Panc1 (cell line): ENCODE results near the gene TAC4. TPM values are rescaled to one million over a fixed set of nuclear protein-coding genes. Genes with fewer than 3 reads are reported as not detected.

Source experiments
- ATAC-seq: fragments of 200-7000 bp; cut with Tn5 transposase; 2 replicates; pipeline ENCODE4 v1.9.1; 2020; ENCODE audit warnings: mild to moderate bottlenecking, moderate library complexity
- BruUV-seq: library from RNA; stranded (reverse); fragments of 400-500 nt; replicated peaks from 2 replicates; lab custom pipeline; 2021; lab: Mats Ljungman, UMichigan
- CTCF ChIA-PET: fragments of 300-600 bp; sonication (Branson Sonifier 250); formaldehyde crosslinking; loops from one replicate; lab custom pipeline; 2022; ENCODE audit warnings: antibody characterized with exemption; lab: Charles Lee
- POLR2A ChIA-PET: fragments of 300-600 bp; sonication (Branson Sonifier 250); formaldehyde crosslinking; loops from one replicate; lab custom pipeline; 2022; ENCODE audit warnings: antibody characterized with exemption; lab: Charles Lee
- DNase-seq: peaks from one replicate; pipeline ENCODE4 v3.0.0-alpha.2; 2010; ENCODE audit warnings: low read depth, low spot score
- H3K27ac ChIP-seq: 2 replicates; pipeline ENCODE4 v1.5.1; 2011; ENCODE audit warnings: mild to moderate bottlenecking, low read length, inconsistent platforms
- H3K27me3 ChIP-seq: fragments of 200-500 bp; sonication (Bioruptor generic); 2 replicates; pipeline ENCODE4 v1.6.0; 2014; ENCODE audit warnings: low read length, inconsistent platforms; ENCODE audit not compliant: control insufficient read depth, insufficient read depth
- H3K36me3 ChIP-seq: fragments of 200-500 bp; sonication (Bioruptor generic); 2 replicates; pipeline ENCODE4 v1.5.1; 2014; ENCODE audit warnings: inconsistent platforms, mild to moderate bottlenecking, low read length, moderate library complexity; ENCODE audit not compliant: control insufficient read depth, insufficient read depth
- H3K4me1 ChIP-seq: 2 replicates; pipeline ENCODE4 v1.5.1; 2011; ENCODE audit warnings: inconsistent platforms, mild to moderate bottlenecking, low read length, moderate library complexity; ENCODE audit not compliant: control insufficient read depth, insufficient read depth
- H3K4me3 ChIP-seq, 2 experiments: 2 replicates each; pipeline ENCODE4 v1.5.1; 2011 to 2012; ENCODE audit warnings: low read depth in 2 of 2, low read length in 2 of 2, mild to moderate bottlenecking in 2 of 2, inconsistent platforms in 1 of 2, moderate library complexity in 1 of 2
- H3K9me3 ChIP-seq: fragments of 200-500 bp; sonication (Bioruptor generic); 2 replicates; pipeline ENCODE4 v1.5.1; 2014; ENCODE audit warnings: low read depth, mild to moderate bottlenecking, inconsistent platforms, low read length, moderate library complexity; ENCODE audit not compliant: control insufficient read depth, insufficient read depth
- POLR2AphosphoS5 ChIP-seq: IDR thresholded peaks from 2 replicates; pipeline ENCODE4 v1.6.1; 2012; ENCODE audit warnings: mild to moderate bottlenecking, low read depth, low read length, moderate library complexity
- SIN3A ChIP-seq: IDR thresholded peaks from 2 replicates; pipeline ENCODE4 v1.6.1; 2012; ENCODE audit warnings: low read depth, mild to moderate bottlenecking, low read length, moderate library complexity, borderline replicate concordance; ENCODE audit not compliant: insufficient read depth
- TCF7L2 ChIP-seq: IDR thresholded peaks from 2 replicates; pipeline ENCODE4 v1.6.1; 2011; ENCODE audit warnings: mild to moderate bottlenecking, low read depth, low read length, inconsistent platforms
- in situ Hi-C: cut with HindIII; loops from 2 replicates; pipeline ENCODE4 v1.10.0; 2016; ENCODE audit warnings: low sequenced_read_pairs, low pct_unique_long_range_greater_than_20kb
- intact Hi-C: fragments of 100-400 bp; cut with micrococcal nuclease; formaldehyde crosslinking; loops from one replicate; pipeline ENCODE4 v1.10.0; 2022; ENCODE audit not compliant: unreplicated experiment
- total RNA-seq: library from RNA; stranded (reverse); gene quantifications from one replicate; pipeline ENCODE4 v1.2.1, GENCODE V29; 2021; ENCODE audit not compliant: unreplicated experiment
- TF ChIP-seq, protein P1 (sequence below): fragments of 450-650 bp; IDR thresholded peaks from 2 replicates; pipeline ENCODE4 v1.5.1; 2017; ENCODE audit warnings: mild to moderate bottlenecking
- TF ChIP-seq, protein P2 (sequence below), 2 experiments: IDR thresholded peaks; 2 replicates each; pipeline ENCODE4 v1.6.1; 2011 to 2012; ENCODE audit warnings: low read depth in 2 of 2, control low read depth in 1 of 2, low read length in 1 of 2, mild to moderate bottlenecking in 1 of 2, moderate library complexity in 1 of 2; ENCODE audit not compliant: insufficient read depth in 1 of 2

The TAC4 gene
- total RNA-seq, 1 experiment from 2014 or later, result not detected

DNA sequence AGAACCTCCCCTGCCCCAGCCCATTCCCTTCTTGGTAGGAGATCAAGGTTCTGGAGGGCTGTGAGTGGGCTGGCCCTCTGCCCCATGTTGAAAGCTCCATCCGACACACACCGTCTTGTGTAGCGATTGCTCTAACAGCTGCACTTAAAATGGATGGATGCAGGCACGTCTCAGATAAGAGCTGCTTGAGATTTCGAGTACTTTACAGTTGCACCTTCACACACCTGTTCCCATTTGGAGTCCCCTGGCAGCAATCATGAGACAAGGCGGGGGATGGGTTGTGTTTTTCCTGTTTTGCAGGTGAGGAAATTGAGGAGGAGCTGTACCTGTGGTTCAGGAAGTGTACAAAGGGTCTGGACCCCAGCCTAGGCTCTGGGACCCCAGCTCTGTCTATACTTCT, 25.6 kb upstream of the TAC4 start:
- BruUV-seq, result no TSS peak
- POLR2A ChIA-PET, result no interaction called here
- no peaks in the 10 kb centered on the region for H3K36me3 ChIP-seq
- no peaks in the 10 kb centered on the region for H3K27me3 ChIP-seq
- CTCF ChIA-PET, result interaction anchor here (0.6 kb wide), 1 partner anchor 128 kb away, joined by 3 read pairs; no protein-coding TSS in a partner anchor
- in situ Hi-C loops, result no loop called here
- no peak for ATAC-seq
- TF ChIP-seq TCF7L2, result no peak
- TF ChIP-seq, protein P1, sequence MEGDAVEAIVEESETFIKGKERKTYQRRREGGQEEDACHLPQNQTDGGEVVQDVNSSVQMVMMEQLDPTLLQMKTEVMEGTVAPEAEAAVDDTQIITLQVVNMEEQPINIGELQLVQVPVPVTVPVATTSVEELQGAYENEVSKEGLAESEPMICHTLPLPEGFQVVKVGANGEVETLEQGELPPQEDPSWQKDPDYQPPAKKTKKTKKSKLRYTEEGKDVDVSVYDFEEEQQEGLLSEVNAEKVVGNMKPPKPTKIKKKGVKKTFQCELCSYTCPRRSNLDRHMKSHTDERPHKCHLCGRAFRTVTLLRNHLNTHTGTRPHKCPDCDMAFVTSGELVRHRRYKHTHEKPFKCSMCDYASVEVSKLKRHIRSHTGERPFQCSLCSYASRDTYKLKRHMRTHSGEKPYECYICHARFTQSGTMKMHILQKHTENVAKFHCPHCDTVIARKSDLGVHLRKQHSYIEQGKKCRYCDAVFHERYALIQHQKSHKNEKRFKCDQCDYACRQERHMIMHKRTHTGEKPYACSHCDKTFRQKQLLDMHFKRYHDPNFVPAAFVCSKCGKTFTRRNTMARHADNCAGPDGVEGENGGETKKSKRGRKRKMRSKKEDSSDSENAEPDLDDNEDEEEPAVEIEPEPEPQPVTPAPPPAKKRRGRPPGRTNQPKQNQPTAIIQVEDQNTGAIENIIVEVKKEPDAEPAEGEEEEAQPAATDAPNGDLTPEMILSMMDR, result no peak
- no peak for TF ChIP-seq SIN3A
- TF ChIP-seq, protein P2, sequence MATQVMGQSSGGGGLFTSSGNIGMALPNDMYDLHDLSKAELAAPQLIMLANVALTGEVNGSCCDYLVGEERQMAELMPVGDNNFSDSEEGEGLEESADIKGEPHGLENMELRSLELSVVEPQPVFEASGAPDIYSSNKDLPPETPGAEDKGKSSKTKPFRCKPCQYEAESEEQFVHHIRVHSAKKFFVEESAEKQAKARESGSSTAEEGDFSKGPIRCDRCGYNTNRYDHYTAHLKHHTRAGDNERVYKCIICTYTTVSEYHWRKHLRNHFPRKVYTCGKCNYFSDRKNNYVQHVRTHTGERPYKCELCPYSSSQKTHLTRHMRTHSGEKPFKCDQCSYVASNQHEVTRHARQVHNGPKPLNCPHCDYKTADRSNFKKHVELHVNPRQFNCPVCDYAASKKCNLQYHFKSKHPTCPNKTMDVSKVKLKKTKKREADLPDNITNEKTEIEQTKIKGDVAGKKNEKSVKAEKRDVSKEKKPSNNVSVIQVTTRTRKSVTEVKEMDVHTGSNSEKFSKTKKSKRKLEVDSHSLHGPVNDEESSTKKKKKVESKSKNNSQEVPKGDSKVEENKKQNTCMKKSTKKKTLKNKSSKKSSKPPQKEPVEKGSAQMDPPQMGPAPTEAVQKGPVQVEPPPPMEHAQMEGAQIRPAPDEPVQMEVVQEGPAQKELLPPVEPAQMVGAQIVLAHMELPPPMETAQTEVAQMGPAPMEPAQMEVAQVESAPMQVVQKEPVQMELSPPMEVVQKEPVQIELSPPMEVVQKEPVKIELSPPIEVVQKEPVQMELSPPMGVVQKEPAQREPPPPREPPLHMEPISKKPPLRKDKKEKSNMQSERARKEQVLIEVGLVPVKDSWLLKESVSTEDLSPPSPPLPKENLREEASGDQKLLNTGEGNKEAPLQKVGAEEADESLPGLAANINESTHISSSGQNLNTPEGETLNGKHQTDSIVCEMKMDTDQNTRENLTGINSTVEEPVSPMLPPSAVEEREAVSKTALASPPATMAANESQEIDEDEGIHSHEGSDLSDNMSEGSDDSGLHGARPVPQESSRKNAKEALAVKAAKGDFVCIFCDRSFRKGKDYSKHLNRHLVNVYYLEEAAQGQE (IDR thresholded peaks at IDR 0.05; ENCODE audit: insufficient read depth in 1 of 2, low read depth in 2 of 2, low read length in 1 of 2), result no peak
- no peak for TF ChIP-seq POLR2AphosphoS5
- no peak overlapping the region for H3K27ac ChIP-seq
- no peak for DNase-seq
- intact Hi-C loops, result no loop called here
- no peaks in the 10 kb centered on the region for H3K9me3 ChIP-seq
- H3K4me1 ChIP-seq, result no peaks in the 10 kb centered on the region
- no peak overlapping the region for H3K4me3 ChIP-seq

DNA sequence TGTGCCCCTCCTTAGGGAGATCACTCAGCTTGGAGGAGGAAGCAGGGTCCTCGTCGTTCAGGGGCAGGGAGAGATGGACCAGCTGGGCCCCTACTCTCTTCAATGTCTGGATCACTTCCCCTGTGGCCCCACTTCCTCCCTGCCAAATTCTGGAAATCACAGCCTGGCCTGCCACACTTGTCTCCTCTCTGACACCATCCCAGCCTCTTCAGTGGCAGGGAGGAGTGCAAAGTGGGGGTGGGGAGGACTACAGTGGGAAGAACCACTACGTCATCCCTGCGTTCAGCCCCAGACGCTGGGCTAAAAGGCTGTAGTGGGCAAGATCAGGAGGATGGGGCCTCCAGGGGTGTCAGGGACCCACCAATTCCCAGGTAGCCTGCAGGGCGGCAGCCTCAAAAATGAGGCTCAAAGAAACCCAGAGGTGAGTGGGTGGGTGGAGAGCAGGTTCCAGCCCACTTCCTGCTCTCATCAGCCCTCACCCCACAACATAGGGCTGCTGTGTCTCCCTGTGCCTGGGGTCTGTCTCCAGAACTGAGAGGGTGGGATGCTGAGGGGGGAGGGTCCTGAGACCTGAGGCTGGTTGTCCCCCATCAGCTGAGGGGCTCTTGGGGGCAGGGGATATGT, 25.0 kb upstream of the TAC4 start:
- no TSS peak for BruUV-seq
- ChIA-PET POLR2A (no interaction called here), CTCF (interaction anchor here (0.6 kb wide), 1 partner anchor 129 kb away, joined by 3 read pairs; no protein-coding TSS in a partner anchor)
- DNase-seq (no peak), ATAC-seq (no peak)
- Histone ChIP-seq H3K9me3 (no peaks in the 10 kb centered on the region), H3K4me3 (no peak overlapping the region), H3K27ac (no peak overlapping the region), H3K36me3 (no peaks in the 10 kb centered on the region), H3K4me1 (no peaks in the 10 kb centered on the region), H3K27me3 (no peaks in the 10 kb centered on the region)
- in situ Hi-C loops, result no loop called here
- TF ChIP-seq POLR2AphosphoS5 (no peak), SIN3A (no peak)
- intact Hi-C loops, result no loop called here

DNA sequence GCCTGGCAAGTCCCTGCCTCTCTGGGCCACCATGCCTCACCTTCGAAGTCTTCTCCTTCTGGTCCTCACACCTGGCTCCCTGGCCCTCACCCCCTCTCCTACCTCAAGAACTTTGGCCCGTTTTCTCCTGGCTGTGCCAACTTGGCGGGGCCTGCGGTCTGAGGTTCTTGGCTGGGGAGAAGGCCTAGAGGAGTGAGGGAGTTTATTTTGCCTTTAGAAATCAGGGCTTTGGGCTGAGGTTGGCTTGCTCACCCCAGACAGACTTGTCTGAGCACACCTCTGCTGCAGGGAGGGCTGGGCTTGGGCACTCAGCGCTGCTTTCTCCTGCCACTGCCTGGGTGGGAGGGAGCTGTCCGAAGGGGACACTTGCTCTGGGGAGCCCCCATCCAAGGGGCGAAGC, 23.3 kb upstream of the TAC4 start:
- DNase-seq (no peak), ATAC-seq (no peak)
- no peaks in the 10 kb centered on the region for H3K36me3 ChIP-seq
- H3K9me3 ChIP-seq, result no peaks in the 10 kb centered on the region
- no peak overlapping the region for H3K4me3 ChIP-seq
- no peak overlapping the region for H3K27ac ChIP-seq
- BruUV-seq, result no TSS peak
- CTCF ChIA-PET, result no interaction called here
- intact Hi-C loops, result no loop called here
- H3K27me3 ChIP-seq, result no peaks in the 10 kb centered on the region
- TF ChIP-seq, protein P2 (IDR thresholded peaks at IDR 0.05; ENCODE audit: insufficient read depth in 1 of 2, low read depth in 2 of 2, low read length in 1 of 2), result no peak
- H3K4me1 ChIP-seq, result no peaks in the 10 kb centered on the region
- POLR2A ChIA-PET, result no interaction called here
- in situ Hi-C loops, result no loop called here
